Neural progenitor cell (in vitro differentiated cells): ENCODE data around the gene SCAPER. TPM values are rescaled to one million over a fixed set of nuclear protein-coding genes. Genes with fewer than 3 reads are reported as not detected.
A peak's percentile ranks its signal among the peaks of the same experiment; 100 is the strongest.

Source experiments
- DNase-seq: peaks from one replicate; pipeline ENCODE4 v3.0.0-alpha.2; 2016; ENCODE audit warnings: low spot score
- H2AFZ ChIP-seq: fragments of 200-600 bp; sonication (generic); replicated peaks from 2 replicates; pipeline ENCODE4 v1.6.1; 2016; ENCODE audit warnings: antibody characterized with exemption
- H3F3A ChIP-seq: fragments of 200-600 bp; sonication (generic); 2 replicates; pipeline ENCODE4 v1.6.1; 2016; ENCODE audit warnings: antibody characterized with exemption, low read depth
- H3K27ac ChIP-seq: fragments of 200-600 bp; sonication (generic); 2 replicates; pipeline ENCODE4 v1.5.1; 2016; ENCODE audit warnings: mild to moderate bottlenecking
- H3K27me3 ChIP-seq: fragments of 200-600 bp; sonication (generic); 2 replicates; pipeline ENCODE4 v1.6.1; 2016; ENCODE audit warnings: mild to moderate bottlenecking, moderate library complexity
- H3K36me3 ChIP-seq: fragments of 200-600 bp; sonication (generic); 2 replicates; pipeline ENCODE4 v1.5.1; 2016
- H3K4me1 ChIP-seq: fragments of 200-600 bp; sonication (generic); 2 replicates; pipeline ENCODE4 v1.6.1; 2016; ENCODE audit warnings: mixed run types
- H3K4me2 ChIP-seq: fragments of 200-600 bp; sonication (generic); 2 replicates; pipeline ENCODE4 v1.6.1; 2016
- H3K4me3 ChIP-seq: fragments of 200-600 bp; sonication (generic); 2 replicates; pipeline ENCODE4 v1.5.1; 2016
- H3K79me2 ChIP-seq: fragments of 200-600 bp; sonication (generic); 2 replicates; pipeline ENCODE4 v1.6.1; 2016; ENCODE audit warnings: low read depth
- H3K9ac ChIP-seq: fragments of 200-600 bp; sonication (generic); 2 replicates; pipeline ENCODE4 v1.6.1; 2016
- H3K9me3 ChIP-seq: fragments of 200-600 bp; sonication (generic); 2 replicates; pipeline ENCODE4 v1.5.1; 2016; ENCODE audit warnings: low read depth
- H4K20me1 ChIP-seq: fragments of 200-600 bp; sonication (generic); 2 replicates; pipeline ENCODE4 v1.6.1; 2016; ENCODE audit warnings: low read depth
- H3K27ac Mint-ChIP-seq: 3 replicates; pipeline ENCODE4 v1.8.0; 2021; ENCODE audit warnings: mixed read lengths
- H3K27me3 Mint-ChIP-seq: 2 replicates; pipeline ENCODE4 v1.8.0; 2022; ENCODE audit warnings: low read depth, mild to moderate bottlenecking, inconsistent platforms, moderate library complexity, mixed read lengths; ENCODE audit not compliant: insufficient read depth
- H3K36me3 Mint-ChIP-seq: 3 replicates; pipeline ENCODE4 v1.8.0; 2021; ENCODE audit warnings: mixed read lengths
- H3K4me1 Mint-ChIP-seq: 3 replicates; pipeline ENCODE4 v1.8.0; 2021; ENCODE audit warnings: mixed read lengths
- H3K4me3 Mint-ChIP-seq: 3 replicates; pipeline ENCODE4 v1.8.0; 2021; ENCODE audit warnings: mild to moderate bottlenecking, moderate library complexity, mixed read lengths
- H3K9me3 Mint-ChIP-seq: 3 replicates; pipeline ENCODE4 v1.8.0; 2020; ENCODE audit warnings: mixed read lengths
- EZH2 ChIP-seq: fragments of 200-600 bp; sonication (generic); IDR thresholded peaks from 2 replicates; pipeline ENCODE4 v1.6.1; 2017; ENCODE audit warnings: antibody characterized with exemption, mild to moderate bottlenecking, moderate library complexity
- EZH2phosphoT487 ChIP-seq: fragments of 200-600 bp; sonication (generic); IDR thresholded peaks from 2 replicates; pipeline ENCODE4 v1.6.1; 2017; ENCODE audit warnings: antibody characterized with exemption
- total RNA-seq: library from RNA; depleted of rRNA; stranded (reverse); fragments of >200 nt; gene quantifications from 2 replicates; pipeline ENCODE4 v1.2.3, GENCODE V29; 2015; ENCODE audit warnings: low replicate concordance
- TF ChIP-seq, protein P1 (sequence below): fragments of 200-600 bp; sonication (generic); IDR thresholded peaks from 2 replicates; pipeline ENCODE4 v1.5.1; 2017; ENCODE audit warnings: antibody characterized with exemption, mild to moderate bottlenecking

Gene SCAPER
- total RNA-seq, 1 donor from 2014 or later, result 20.4 TPM

DNA sequence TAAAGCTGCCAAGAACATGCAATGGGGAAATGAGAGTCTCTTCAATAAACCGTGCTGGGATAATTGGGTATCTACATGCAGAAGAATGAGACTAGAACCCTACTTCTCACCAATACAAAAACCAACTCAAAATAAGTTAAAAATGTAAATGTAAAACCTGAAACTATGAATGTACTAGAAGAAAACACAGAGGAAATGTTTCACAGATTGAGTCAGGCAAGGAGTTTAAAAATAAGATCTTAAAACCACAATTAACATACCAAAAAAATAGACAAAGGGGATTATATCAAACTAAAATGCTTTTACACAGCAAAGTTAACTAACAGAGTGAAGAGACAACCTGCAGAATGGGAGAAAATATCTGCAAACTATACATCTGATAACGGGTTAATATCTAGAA lies 478.2 kb downstream of the SCAPER start:
- no peaks in the 10 kb centered on the region for H4K20me1 ChIP-seq
- no peaks in the 10 kb centered on the region for H3K36me3 ChIP-seq
- H3F3A ChIP-seq, result peaks cover 5% of the 10 kb centered on the region
- no peak overlapping the region for H3K9ac ChIP-seq
- Mint-ChIP-seq H3K4me3 (no peak overlapping the region), H3K9me3 (peaks cover 25% of the 10 kb centered on the region), H3K36me3 (peaks cover 9% of the 10 kb centered on the region), H3K27me3 (peaks cover 2% of the 10 kb centered on the region), H3K4me1 (peaks cover 17% of the 10 kb centered on the region), H3K27ac (no peak overlapping the region)
- peaks cover 20% of the 10 kb centered on the region for H3K4me1 ChIP-seq
- TF ChIP-seq EZH2phosphoT487 (no peak), EZH2 (no peak)
- TF ChIP-seq, protein P1, sequence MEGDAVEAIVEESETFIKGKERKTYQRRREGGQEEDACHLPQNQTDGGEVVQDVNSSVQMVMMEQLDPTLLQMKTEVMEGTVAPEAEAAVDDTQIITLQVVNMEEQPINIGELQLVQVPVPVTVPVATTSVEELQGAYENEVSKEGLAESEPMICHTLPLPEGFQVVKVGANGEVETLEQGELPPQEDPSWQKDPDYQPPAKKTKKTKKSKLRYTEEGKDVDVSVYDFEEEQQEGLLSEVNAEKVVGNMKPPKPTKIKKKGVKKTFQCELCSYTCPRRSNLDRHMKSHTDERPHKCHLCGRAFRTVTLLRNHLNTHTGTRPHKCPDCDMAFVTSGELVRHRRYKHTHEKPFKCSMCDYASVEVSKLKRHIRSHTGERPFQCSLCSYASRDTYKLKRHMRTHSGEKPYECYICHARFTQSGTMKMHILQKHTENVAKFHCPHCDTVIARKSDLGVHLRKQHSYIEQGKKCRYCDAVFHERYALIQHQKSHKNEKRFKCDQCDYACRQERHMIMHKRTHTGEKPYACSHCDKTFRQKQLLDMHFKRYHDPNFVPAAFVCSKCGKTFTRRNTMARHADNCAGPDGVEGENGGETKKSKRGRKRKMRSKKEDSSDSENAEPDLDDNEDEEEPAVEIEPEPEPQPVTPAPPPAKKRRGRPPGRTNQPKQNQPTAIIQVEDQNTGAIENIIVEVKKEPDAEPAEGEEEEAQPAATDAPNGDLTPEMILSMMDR, result no peak
- no peak overlapping the region for H2AFZ ChIP-seq
- no peak overlapping the region for H3K27ac ChIP-seq
- H3K4me2 ChIP-seq, result no peak overlapping the region
- no peaks in the 10 kb centered on the region for H3K27me3 ChIP-seq
- peaks cover 7% of the 10 kb centered on the region for H3K9me3 ChIP-seq
- no peak for DNase-seq
- H3K4me3 ChIP-seq, result no peak overlapping the region
- no peaks in the 10 kb centered on the region for H3K79me2 ChIP-seq

DNA sequence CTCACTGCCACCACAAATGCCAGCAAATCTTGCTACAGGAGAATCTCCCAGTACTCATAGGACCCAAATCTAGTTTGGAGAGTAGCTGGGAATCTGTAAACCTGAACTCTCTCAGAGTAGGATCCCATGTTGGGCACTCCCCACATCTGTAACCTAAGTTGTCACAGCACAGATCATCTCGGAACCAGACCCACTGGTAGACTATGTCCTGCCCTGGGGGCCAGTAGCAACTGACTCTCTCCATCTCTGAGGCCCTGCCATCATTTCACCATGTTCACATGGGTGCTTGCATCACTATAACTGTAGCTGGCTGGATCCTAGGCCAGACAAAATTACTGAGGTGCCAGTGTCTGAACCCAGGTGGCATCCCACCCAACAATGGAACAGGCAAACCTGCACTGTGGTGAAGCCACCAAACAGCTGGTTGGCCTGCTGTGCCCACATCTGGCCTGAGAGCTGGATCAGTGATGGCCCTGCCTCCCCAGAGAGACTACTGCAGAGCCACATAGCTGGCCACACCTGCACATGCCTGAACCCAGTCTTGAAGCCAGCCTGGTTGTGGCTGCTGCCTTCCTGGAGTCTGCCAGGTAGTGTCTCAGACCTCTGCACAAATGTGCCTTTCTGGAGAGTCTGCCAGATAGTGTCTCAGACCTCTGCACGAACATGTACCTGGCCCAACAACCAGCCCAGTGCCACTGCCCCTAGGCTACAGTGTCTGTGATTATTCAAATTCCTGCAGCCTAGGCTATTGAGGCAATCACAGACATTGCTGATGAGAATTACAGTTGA lies 486.6 kb downstream of the SCAPER start:
- no peaks in the 10 kb centered on the region for H3K79me2 ChIP-seq
- Mint-ChIP-seq H3K27ac (no peak overlapping the region), H3K27me3 (no peaks in the 10 kb centered on the region), H3K9me3 (peaks cover 7% of the 10 kb centered on the region), H3K4me1 (no peaks in the 10 kb centered on the region), H3K4me3 (no peak overlapping the region), H3K36me3 (no peaks in the 10 kb centered on the region)
- H3K9me3 ChIP-seq, result no peaks in the 10 kb centered on the region
- no peak overlapping the region for H2AFZ ChIP-seq
- H3F3A ChIP-seq, result no peaks in the 10 kb centered on the region
- H3K4me2 ChIP-seq, result no peak overlapping the region
- no peak for DNase-seq
- H3K9ac ChIP-seq, result no peak overlapping the region
- TF ChIP-seq, protein P1, result no peak
- no peak for TF ChIP-seq EZH2
- TF ChIP-seq EZH2phosphoT487, result no peak
- H3K36me3 ChIP-seq, result no peaks in the 10 kb centered on the region
- no peaks in the 10 kb centered on the region for H3K27me3 ChIP-seq
- H4K20me1 ChIP-seq, result no peaks in the 10 kb centered on the region
- H3K27ac ChIP-seq, result no peak overlapping the region
- peaks cover 3% of the 10 kb centered on the region for H3K4me1 ChIP-seq
- H3K4me3 ChIP-seq, result no peak overlapping the region

DNA sequence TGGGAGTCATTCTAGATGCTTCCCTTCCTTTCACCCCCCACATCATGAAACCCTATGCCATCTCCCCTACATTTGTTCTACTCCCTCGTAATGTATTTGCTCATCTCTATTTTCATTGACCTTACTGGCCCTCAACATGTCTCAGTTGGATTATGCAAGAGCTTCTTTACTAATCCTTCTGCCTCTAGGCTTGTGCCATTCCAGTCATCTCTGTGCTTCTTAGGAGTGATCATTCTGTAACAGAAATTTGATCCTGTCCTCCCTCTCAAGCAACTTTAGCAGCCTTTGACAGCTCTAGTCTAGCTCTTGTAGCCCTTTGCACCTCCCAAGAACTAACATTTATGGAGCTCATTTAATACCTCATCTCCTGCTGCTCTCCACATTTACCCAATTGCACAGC lies 503.9 kb downstream of the SCAPER start:
- H3K36me3 Mint-ChIP-seq, result peaks cover 4% of the 10 kb centered on the region
- H3K4me1 Mint-ChIP-seq, result peaks cover 2% of the 10 kb centered on the region
- H3K4me3 Mint-ChIP-seq, result no peak overlapping the region
- peaks cover 10% of the 10 kb centered on the region for H4K20me1 ChIP-seq
- H3K4me2 ChIP-seq, result peak overlapping the region; percentile 58
- H2AFZ ChIP-seq, result no peak overlapping the region
- no peaks in the 10 kb centered on the region for H3K27me3 ChIP-seq
- TF ChIP-seq EZH2phosphoT487 (no peak), EZH2 (no peak)
- TF ChIP-seq, protein P1, result no peak
- H3K27ac Mint-ChIP-seq, result no peak overlapping the region
- no peaks in the 10 kb centered on the region for H3K9me3 Mint-ChIP-seq
- peak overlapping the region; percentile 67 for H3K27ac ChIP-seq
- no peak overlapping the region for H3K9ac ChIP-seq
- H3F3A ChIP-seq, result peaks cover 41% of the 10 kb centered on the region
- H3K9me3 ChIP-seq, result no peaks in the 10 kb centered on the region
- peak; percentile 13 for DNase-seq
- H3K4me3 ChIP-seq, result no peak overlapping the region
- H3K27me3 Mint-ChIP-seq, result no peaks in the 10 kb centered on the region
- H3K36me3 ChIP-seq, result no peaks in the 10 kb centered on the region
- H3K79me2 ChIP-seq, result no peaks in the 10 kb centered on the region
- peaks cover 33% of the 10 kb centered on the region for H3K4me1 ChIP-seq
